Spleen (tissue), 13 donors: ENCODE measurements around the gene ANO1. TPM values are rescaled to one million over a fixed set of nuclear protein-coding genes. Genes with fewer than 3 reads are reported as not detected.

Experiments
- DNase-seq: peaks from one replicate; pipeline ENCODE4 v3.0.0-alpha.2; 2020
- H3K27ac ChIP-seq, 8 donors: fragments of 200-600 bp; sonication (generic) in 7 of 8; 1 replicate in 4 of 8; 2 replicates in 4 of 8; pipeline versions ENCODE4 v1.5.0 to v1.8.0; 2016 to 2021; ENCODE audit warnings: inconsistent platforms in 4 of 8, mild to moderate bottlenecking in 4 of 8, moderate library complexity in 1 of 8
- H3K27me3 ChIP-seq, 7 donors: fragments of 200-600 bp; sonication (generic) in 6 of 7; replicated peaks in 1 of 7; 1 replicate in 4 of 7; 2 replicates in 3 of 7; pipeline versions ENCODE4 v1.5.0 to v1.8.0; 2016 to 2021; ENCODE audit warnings: inconsistent platforms in 3 of 7, mild to moderate bottlenecking in 1 of 7
- H3K36me3 ChIP-seq, 6 donors: fragments of 200-600 bp; sonication (generic) in 5 of 6; 1 replicate in 4 of 6; 2 replicates in 2 of 6; pipeline versions ENCODE4 v1.5.0 to v1.8.0; 2016 to 2021; ENCODE audit warnings: inconsistent platforms in 2 of 6
- H3K4me1 ChIP-seq, 6 donors: fragments of 200-600 bp; sonication (generic) in 5 of 6; 1 replicate in 3 of 6; 2 replicates in 3 of 6; pipeline versions ENCODE4 v1.5.0 to v1.8.0; 2016 to 2021; ENCODE audit warnings: inconsistent platforms in 3 of 6
- H3K4me3 ChIP-seq, 8 donors: fragments of 200-600 bp; sonication (generic) in 7 of 8; 1 replicate in 4 of 8; 2 replicates in 4 of 8; pipeline versions ENCODE4 v1.5.0 to v1.8.0; 2016 to 2021; ENCODE audit warnings: inconsistent platforms in 4 of 8, mild to moderate bottlenecking in 4 of 8, moderate library complexity in 2 of 8
- H3K9me3 ChIP-seq, 8 donors: fragments of 200-600 bp; sonication (generic) in 7 of 8; 1 replicate in 4 of 8; 2 replicates in 4 of 8; pipeline versions ENCODE4 v1.5.0 to v1.8.0; 2016 to 2021; ENCODE audit warnings: inconsistent platforms in 4 of 8
- POLR2A ChIP-seq, 3 donors: fragments of 450-650 bp; IDR thresholded peaks; one replicate each; pipeline ENCODE4 v1.5.1; 2017; ENCODE audit warnings: antibody characterized with exemption in 3 of 3, mild to moderate bottlenecking in 1 of 3
- POLR2AphosphoS5 ChIP-seq, 3 donors: sonication (generic); formaldehyde crosslinking; IDR thresholded peaks; one replicate each; pipeline ENCODE4 v1.5.1; 2017; ENCODE audit warnings: antibody characterized with exemption in 3 of 3
- WGBS, 5 donors: extraction: QIAGEN DNeasy Blood & Tissue Kit in 3 of 5; methylation state at CpG; one replicate each; pipeline versions ENCODE4 v1.1.5 to v1.1.7; 2013 to 2018; 5-methylcytosine and 5-hydroxymethylcytosine counted together
- intact Hi-C: fragments of 100-400 bp; cut with DNase I; formaldehyde crosslinking; loops from one replicate; pipeline ENCODE4 v1.15.0; 2023; ENCODE audit warnings: low total_unique reads
- long read RNA-seq, 2 donors: transcript quantifications; one replicate each; lab custom pipeline, GENCODE V29; 2026
- polyA plus RNA-seq, 3 donors: library from polyadenylated mRNA; stranded (reverse); fragments of 200-250 nt; gene quantifications; one replicate each; pipeline ENCODE4 v1.2.1, GENCODE V29; 2013
- total RNA-seq, 7 donors: library from RNA; depleted of rRNA in 3 of 7; stranded (reverse); fragments of >200 nt in 3 of 7; fragmentation: NEBNext Ultra II Directional in 4 of 7; extraction: Animal tissue kit (Norgen Biotek cat#: 25700) in 4 of 7; gene quantifications; one replicate each; pipeline versions ENCODE4 v1.1.0 to v1.2.1, GENCODE V29; 2016 to 2021
- TF ChIP-seq, protein P1 (sequence below), 11 experiments: fragments of 200-600 bp in 7 of 11; fragments of 450-650 bp in 4 of 11; sonication (generic) in 4 of 11; IDR thresholded peaks in 8 of 11; conservative IDR thresholded peaks in 3 of 11; 1 replicate in 7 of 11; 2 replicates in 4 of 11; pipeline versions ENCODE4 v1.4.0 to v1.8.0; 2016 to 2021; ENCODE audit warnings: antibody characterized with exemption in 11 of 11, inconsistent platforms in 4 of 11, mild to moderate bottlenecking in 1 of 11
- donor health status: healthy with polysubstance abuse.
- donor health status: DM: no; HTN: no; CAD: no; lungs with moderate emphysema.
- donor health status: DM: no; HTN: no; CAD: no.
- donor health status: Bipolar disorder and iron deficiency.
- donor health status: healthy.
- donor health status: DM: no; HTN: no; CAD: no.
- donor health status: DM: yes; HTN: yes; CAD: no.

ANO1 gene
- 1 to 10 TPM in 1 of 7 donors, under 1 TPM in 6; 0.51 to 1.2 (median 0.79) TPM for total RNA-seq
- under 1 TPM; 0.22 to 0.48 (median 0.42) TPM for polyA plus RNA-seq
- long read RNA-seq, donor 1: 0 reads
- long read RNA-seq, donor 2: 0 reads

DNA sequence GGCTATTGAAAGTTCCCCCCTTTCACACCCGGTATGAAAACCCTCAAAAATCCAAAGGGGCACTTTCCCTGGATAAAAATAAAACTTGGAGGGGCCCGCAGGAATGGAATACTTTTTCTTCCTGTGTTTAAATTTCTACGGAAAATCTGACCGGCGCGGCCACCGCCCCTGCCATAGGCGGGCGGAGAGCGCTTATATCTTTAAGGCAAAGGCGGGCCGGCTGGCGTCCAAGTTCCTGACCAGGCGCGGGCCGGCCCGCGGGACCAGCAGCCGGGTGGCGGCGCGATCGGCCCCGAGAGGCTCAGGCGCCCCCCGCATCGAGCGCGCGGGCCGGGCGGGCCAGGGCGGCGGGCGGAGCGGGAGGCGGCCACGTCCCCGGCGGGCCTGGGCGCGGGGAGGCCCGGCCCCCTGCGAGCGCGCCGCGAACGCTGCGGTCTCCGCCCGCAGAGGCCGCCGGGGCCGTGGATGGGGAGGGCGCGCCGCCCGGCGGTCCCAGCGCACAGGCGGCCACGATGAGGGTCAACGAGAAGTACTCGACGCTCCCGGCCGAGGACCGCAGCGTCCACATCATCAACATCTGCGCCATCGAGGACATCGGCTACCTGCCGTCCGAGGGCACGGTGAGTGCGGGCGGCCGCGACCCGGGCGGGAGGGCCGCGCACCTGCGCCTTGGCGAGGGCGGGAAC, at the start of gene ANO1:
TSS of gene ANO1 (plus strand) at position 223 of the 686 bp plus-strand sequence. CDS start at position 513, 290 bp downstream.
- 2 to 6% (median 3%) methylated on average over 14 to 87 of the region's 87 CpGs for WGBS, 5 donors
- H3K4me1 ChIP-seq: peaks cover 0 to 19% (median 9%) of the 10 kb centered on the region in 6 donors
- intact Hi-C loops: no loop called here
- H3K4me3 ChIP-seq: peak within 1 kb of the TSS in 1 of 8 donors; percentile 41
- H3K27ac ChIP-seq: no peak within 1 kb of the TSS
- H3K36me3 ChIP-seq: no peaks in the 10 kb centered on the region
- DNase-seq: peak; percentile 51
- peaks cover 0 to 81% (median 30%) of the 10 kb centered on the region in 7 donors for H3K27me3 ChIP-seq
- TF ChIP-seq, protein P1, sequence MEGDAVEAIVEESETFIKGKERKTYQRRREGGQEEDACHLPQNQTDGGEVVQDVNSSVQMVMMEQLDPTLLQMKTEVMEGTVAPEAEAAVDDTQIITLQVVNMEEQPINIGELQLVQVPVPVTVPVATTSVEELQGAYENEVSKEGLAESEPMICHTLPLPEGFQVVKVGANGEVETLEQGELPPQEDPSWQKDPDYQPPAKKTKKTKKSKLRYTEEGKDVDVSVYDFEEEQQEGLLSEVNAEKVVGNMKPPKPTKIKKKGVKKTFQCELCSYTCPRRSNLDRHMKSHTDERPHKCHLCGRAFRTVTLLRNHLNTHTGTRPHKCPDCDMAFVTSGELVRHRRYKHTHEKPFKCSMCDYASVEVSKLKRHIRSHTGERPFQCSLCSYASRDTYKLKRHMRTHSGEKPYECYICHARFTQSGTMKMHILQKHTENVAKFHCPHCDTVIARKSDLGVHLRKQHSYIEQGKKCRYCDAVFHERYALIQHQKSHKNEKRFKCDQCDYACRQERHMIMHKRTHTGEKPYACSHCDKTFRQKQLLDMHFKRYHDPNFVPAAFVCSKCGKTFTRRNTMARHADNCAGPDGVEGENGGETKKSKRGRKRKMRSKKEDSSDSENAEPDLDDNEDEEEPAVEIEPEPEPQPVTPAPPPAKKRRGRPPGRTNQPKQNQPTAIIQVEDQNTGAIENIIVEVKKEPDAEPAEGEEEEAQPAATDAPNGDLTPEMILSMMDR (IDR thresholded peaks at IDR 0.05 in 8 of 11, conservative IDR thresholded peaks at IDR 0.05 in 3 of 11): no peak
- TF ChIP-seq POLR2A (IDR thresholded peaks at IDR 0.05): no peak
- TF ChIP-seq POLR2AphosphoS5 (IDR thresholded peaks at IDR 0.05): no peak
- no peaks in the 10 kb centered on the region for H3K9me3 ChIP-seq

DNA sequence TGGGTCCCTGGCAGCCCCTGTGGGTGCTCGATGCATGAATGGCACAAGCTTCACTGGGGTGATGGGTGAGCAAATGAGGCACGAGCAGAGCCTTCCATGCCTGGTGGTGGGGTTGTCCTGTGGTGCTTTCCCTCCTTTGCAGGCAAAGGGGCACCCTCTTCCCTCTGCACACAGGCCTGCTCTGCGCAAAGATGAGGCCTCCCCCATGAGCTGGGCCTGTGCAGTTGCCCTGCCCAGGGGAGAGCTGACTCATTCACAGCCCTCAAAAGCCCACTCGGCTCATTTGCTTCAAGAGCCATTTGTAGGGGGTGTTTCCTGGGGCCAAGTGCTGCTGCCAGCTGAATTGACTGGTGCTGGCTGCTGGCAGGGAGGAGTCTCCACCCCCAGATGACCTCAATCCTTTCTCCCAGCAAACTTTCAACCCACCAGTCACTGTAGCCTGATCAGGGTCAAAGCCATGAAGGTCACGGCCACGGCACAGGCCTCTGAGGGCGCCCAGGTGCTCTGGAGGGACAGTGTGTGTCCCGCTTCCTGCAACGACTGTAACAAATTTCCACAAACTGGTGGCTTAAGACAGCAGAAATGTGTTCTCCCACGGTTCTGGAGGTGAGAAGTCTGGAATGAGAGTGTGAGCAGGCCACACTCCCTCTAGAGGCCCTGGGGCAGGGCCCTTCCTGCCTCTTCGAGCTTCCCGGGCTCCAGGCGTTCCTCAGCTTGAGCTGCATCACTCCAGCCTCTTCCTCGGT, 48.8 kb upstream of the ANO1 start:
- H3K9me3 ChIP-seq: peaks cover 0 to 4% (median 0%) of the 10 kb centered on the region in 8 donors
- H3K27ac ChIP-seq: no peak overlapping the region
- WGBS, 5 donors: 57 to 69% (median 65%) methylated on average over 9 to 14 of the region's 14 CpGs
- peaks cover 0 to 9% (median 0%) of the 10 kb centered on the region in 7 donors for H3K27me3 ChIP-seq
- DNase-seq: peak; percentile 41
- TF ChIP-seq, protein P1 (IDR thresholded peaks at IDR 0.05 in 8 of 11, conservative IDR thresholded peaks at IDR 0.05 in 3 of 11): peak in 1 of 11 experiments; percentile 6
- TF ChIP-seq POLR2AphosphoS5 (IDR thresholded peaks at IDR 0.05) (no peak), POLR2A (IDR thresholded peaks at IDR 0.05) (no peak)
- no peaks in the 10 kb centered on the region for H3K4me1 ChIP-seq
- no peaks in the 10 kb centered on the region for H3K36me3 ChIP-seq
- intact Hi-C loops: no loop called here
- H3K4me3 ChIP-seq: no peak overlapping the region

GRCh38 chr11:70029861-70030380, 48.2 kb upstream of the ANO1 start:
- Histone ChIP-seq H3K4me3 (no peak overlapping the region), H3K27me3 (peaks cover 0 to 13% (median 0%) of the 10 kb centered on the region in 7 donors), H3K4me1 (no peaks in the 10 kb centered on the region), H3K36me3 (no peaks in the 10 kb centered on the region), H3K9me3 (peaks cover 0 to 3% (median 0%) of the 10 kb centered on the region in 8 donors), H3K27ac (no peak overlapping the region)
- intact Hi-C loops: no loop called here
- DNase-seq: peak; percentile 40
- TF ChIP-seq, protein P1 (IDR thresholded peaks at IDR 0.05 in 8 of 11, conservative IDR thresholded peaks at IDR 0.05 in 3 of 11): peak in 1 of 11 experiments; percentile 2
- TF ChIP-seq POLR2A (IDR thresholded peaks at IDR 0.05): no peak
- WGBS, 5 donors: 83 to 93% (median 88%) methylated on average over 7 to 9 of the region's 9 CpGs
